ENCODE results near the gene CLEC20A.

The CLEC20A gene

DNA sequence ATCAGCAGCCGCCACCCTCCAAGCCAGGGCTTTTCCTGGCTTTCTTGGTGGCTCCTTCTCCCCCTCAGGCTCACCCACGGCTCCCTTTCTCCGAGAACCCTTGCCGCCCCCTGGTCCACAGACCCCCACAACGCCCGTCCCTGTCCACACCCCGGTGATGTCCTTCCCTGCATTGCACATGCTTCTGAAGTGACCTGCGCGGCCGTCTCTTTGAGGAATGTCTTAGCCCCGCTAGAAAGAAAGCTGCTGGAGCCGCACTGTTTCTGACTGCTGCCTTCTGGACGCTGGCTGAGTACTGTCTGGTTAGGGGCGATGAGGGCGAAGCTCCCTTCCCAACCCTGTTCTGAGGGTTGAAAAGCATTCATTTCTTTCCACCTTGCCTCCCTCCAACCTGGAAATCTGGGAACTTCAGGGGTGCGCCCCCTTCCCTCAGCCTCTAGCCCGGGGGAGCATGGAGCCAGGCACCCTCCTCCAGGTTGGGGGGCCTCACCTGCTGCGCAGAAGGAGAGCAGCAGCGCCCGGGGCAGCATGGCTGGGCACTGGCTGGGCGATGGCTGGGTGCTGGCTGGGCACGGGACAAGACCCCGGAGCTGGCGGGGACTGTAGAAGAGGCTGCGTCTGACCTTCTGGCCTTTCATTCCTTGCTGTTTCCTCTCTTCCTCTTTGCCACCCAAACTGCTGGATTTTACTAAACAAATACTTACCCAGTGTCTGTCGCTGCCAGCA lies at the start of gene CLEC20A:
CLEC20A (minus strand) TSS at position 555 of the 726 bp plus-strand sequence; CDS start at position 530, 25 bp downstream.
- no peak for DNase-seq

GRCh38 chr1:178544531-178544930 lies 47.8 kb upstream of the CLEC20A start:
- DNase-seq, result no peak

- peak in 1 of 2 experiments; percentile 58 for DNase-seq
Measured at GRCh38 chr1:178543290-178543607, 46.5 kb upstream of the CLEC20A start.

- peak; percentile 76 to 87 for DNase-seq
Measured at GRCh38 chr1:178542554-178543289, 46.0 kb upstream of the CLEC20A start.

DNA sequence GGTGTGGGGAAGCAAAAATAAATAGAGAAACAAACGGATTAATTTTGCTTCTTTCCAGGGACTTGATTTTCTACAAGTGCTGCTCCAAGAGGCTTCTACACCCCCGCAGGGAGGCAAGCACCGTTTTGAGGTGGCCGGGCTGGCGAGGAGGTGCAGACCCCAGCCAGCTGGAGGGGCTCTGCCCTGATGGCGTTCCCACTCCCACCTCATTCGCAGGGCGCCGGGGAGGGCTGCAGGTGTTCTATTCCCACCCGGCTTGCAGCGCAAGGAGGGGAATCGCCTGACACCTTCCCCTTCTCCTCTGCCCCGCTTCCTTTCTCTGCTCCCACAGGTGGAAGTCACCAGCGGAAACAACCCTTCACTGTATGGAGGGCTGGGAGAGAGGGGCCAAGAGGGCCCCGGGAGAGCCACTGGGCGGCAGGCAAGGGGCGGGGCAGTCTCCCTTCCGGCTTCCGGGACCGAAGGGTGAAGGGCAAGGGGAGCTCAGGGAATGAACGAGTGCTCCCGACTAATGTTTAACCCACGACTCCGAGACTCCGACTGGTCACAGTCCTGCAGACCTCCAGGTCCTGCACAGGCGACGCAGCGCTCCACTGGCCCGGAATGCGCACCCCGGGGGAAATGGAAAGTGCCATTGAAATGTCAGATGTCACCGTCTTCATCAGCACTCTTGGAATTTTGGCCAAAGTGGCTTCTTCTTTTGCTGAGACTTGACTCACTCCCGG lies 45.2 kb upstream of the CLEC20A start:
- DNase-seq, result peak in 1 of 2 experiments; percentile 47

DNA sequence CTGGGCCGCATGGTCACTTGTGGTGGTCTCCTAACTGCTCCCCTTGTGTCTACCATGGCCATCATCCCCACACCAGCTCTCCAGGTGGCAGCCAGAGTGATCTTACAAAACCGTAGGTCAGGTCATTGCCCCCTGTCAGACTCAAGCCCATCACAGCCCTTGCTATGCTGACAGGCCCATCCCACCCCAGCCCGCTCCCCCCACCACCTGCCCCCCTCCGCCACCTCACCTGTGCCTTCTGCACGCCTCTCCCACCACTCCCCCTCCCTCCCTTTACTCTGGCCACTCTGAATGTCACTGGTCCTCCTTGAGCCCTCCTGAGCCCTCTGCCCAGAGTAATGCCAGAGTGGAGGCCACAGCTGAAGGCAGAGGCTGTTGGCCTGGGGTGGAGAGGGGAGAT lies 44.6 kb upstream of the CLEC20A start:
- no peak for DNase-seq

DNA sequence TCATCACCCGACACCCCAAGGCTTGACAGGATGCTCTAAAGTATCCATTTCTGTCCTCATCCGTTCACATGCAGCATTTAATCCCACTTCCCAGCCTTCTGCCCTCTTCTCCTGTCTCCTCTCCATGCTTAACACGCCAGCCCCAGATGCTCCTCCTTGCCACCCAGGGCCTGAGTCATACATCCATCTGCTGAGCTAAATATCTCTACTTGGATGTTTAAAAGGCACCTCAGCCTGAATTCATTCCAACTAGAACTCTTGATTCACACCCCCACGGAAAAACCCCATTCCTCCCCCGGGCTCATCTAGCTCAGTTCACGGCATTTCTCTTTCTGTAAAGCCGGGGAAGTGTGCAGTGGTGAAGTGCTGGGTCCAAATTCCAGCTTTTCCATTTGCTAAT lies 43.9 kb upstream of the CLEC20A start:
- peak; percentile 17 to 79 for DNase-seq

DNA sequence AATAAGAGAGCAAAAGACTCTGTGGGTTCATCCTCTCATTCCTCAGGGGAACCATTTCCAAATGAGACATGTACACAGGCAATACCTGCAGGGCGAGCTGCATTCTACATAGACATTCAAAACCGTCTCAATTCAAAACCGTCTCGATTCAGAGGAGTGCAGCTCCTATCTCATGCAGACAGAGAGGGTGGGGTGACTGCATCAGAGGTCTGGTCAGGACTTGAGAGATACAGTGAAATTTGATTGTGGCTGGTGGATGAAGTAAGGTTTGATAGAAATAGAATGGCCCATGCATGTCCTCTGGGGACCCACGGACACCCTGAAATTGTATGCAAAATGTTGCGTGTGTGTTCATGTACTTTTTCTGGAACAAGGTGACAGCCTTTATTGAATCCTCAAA lies 43.4 kb upstream of the CLEC20A start:
- no peak for DNase-seq

- DNase-seq, result no peak
Measured at GRCh38 chr1:178539291-178539690, 42.5 kb upstream of the CLEC20A start.

- no peak for DNase-seq
Measured at GRCh38 chr1:178538192-178538916, 41.6 kb upstream of the CLEC20A start.

DNA sequence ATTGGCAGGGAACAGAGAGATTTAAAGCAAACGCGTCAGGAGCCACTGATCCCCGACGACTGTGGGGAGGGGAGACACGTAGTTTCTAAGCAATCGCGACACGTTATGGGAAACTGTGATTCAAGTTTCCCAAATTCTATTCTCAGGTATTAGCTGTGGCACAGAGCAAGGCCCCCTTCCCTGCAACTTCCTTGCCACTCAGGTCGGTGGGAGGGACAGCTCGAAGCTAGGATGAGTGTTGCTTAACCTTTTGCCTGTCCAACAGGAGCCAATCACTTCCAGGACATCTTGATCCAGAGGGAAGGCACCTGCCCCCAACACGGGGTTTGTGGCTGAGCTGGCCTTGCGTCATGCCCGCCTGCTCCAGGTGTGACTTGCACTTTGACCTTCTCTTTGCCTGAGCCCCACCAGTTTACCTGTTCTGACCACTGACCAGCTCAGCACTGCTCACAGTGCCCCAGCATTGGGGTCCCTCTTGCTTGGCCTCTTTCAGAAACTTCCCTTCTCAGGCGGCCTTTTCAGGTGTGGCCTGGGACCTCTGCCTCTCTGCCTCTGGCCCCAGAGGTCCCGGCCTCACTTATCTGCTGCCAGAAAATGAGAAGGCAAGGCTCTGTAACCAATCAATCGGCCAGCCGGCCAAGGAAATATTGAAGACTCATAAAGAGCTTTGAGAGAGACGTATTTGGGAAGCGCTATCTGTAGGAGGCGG lies 40.8 kb upstream of the CLEC20A start:
- DNase-seq, result no peak

GRCh38 chr1:178536844-178537371 lies 40.1 kb upstream of the CLEC20A start:
- DNase-seq, result peak; percentile 29 to 86

GRCh38 chr1:178536329-178536728 lies 39.6 kb upstream of the CLEC20A start:
- no peak for DNase-seq

DNA sequence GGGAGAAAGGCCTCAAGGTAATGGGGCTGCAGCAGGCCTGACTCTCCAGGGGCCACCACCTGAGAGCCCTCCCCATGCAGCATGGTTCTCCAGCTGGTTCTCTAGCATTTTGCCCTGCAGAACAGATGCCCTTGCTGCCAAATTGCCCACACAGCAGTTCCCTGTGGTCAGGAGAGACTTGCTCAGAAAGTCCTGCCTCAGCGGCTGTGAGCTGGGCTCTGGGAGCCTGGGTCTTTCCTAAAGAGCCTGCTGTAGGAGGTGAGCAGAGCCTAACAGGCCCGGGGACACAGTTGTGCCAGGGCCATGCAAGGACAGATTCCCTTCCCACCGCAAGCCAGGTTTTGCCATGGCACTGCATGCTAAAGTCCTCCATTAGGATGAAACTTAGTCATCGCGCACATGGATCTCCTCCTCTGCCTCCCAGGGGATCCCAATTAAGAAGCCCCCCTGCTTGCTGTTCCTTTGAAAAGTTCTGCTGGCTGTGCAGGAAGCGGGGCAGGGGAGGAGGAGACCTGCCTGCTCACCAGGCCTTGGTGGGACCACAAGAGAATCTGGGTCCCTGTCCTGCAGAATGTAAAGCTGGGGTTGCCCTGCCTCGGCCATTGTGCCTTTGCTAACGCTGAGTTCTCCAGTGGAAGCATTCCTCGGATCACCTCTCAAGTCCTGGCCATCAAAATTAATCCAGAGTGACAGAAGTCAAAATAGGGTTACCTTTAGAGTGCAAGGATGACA lies 37.5 kb upstream of the CLEC20A start:
- DNase-seq, result no peak

- no peak for DNase-seq
Measured at GRCh38 chr1:178533121-178533946, 36.6 kb upstream of the CLEC20A start.

- DNase-seq, result peak; percentile 77 to 90
Measured at GRCh38 chr1:178532392-178532791, 35.6 kb upstream of the CLEC20A start.

DNA sequence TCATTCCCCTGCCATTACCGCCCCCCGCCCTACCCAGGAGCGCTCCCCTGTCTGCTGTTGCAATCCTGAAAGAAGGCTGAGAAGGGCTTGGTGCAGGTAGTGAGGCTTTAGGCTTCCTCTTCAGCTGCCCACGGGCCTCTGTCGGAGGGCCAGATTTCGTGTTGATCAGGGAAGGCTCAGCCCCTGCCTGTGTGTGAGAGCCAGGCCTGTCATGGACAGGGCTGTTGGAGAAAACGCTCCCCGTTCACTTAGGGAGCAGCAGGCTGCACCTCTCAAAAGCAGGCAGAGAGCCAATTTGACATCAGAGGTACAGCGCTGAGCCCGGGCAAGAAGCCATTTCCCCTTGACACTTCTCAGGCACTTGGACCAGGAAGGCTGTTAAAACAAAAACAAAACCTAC lies 35.1 kb upstream of the CLEC20A start:
- DNase-seq, result peak; percentile 66 to 87

DNA sequence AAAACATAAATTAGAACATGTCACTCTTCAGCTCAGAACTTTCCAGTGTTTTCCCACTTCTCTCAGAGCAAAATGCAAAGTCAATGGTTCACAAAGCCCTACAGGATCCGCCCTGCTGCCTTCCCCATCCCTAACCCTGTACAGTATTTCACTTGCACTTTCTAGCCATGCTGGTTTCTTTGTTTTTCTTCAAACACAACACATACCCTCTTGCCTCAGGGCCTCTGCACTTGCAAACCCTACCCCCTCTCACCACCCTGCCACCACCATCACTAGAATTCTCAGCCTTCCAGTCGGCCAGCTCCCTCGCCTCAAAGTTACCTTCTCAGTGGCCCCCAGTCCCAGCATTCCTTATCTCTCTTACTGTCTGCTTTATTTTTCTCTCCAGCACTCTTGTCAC lies 33.7 kb upstream of the CLEC20A start:
- DNase-seq, result no peak

DNA sequence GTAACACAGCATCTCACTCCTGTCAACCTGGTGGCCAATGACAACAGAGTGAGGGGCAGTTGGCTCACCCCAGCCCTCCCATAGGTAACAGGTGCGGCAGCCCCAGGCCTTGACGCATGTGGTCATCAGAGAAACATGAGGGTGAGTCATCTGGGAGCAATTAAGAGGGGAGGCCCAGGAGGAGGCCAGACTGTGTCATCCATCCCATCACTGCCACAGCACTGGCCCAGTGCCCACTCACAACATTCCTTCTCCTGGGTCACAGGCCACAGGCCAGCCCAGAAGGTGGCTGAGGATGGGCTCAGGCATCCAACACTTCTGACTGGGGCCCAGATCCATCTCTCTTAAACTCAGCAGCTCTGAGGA lies 33.3 kb upstream of the CLEC20A start:
- peak in 1 of 2 experiments; percentile 34 for DNase-seq

GRCh38 chr1:178529364-178530036 lies 32.7 kb upstream of the CLEC20A start:
- DNase-seq, result no peak
